Cardiac fibroblast (primary cell): ENCODE results near the gene MRGPRE.

Source experiments
- DNase-seq, 2 donors: peaks; one replicate each; pipeline versions ENCODE4 v3.0.0 to v3.0.0-alpha.2; 2010; ENCODE audit warnings: low read depth in 2 of 2
- H3K4me3 ChIP-seq, 2 donors: replicated peaks in 1 of 2; 1 replicate in 1 of 2; 2 replicates in 1 of 2; pipeline ENCODE4 v1.5.1; 2011; ENCODE audit warnings: low read depth in 2 of 2, low read length in 2 of 2, mild to moderate bottlenecking in 2 of 2, moderate library complexity in 1 of 2
- TF ChIP-seq, protein P1 (sequence below): IDR thresholded peaks from one replicate; pipeline ENCODE4 v1.5.1; 2011; ENCODE audit warnings: low read depth, mild to moderate bottlenecking, low read length, inconsistent platforms

MRGPRE gene

DNA sequence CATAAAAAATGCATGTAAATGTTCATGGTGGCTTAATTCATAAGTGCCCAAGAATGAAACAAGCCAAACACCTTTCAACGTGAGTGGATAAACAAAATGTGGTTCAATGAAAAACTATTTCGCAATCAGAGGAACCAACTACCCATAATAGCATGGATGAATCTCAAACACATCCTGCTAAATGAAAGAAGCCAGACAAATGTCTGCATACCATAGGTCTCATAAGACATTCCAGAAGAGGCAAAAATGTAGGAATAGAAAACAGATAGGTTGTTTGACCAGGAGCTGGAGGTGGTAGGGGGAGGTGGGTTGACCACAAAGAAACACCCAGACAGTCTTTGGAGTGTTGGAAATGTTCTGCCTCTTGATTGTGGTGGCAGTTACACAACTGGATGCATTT is 53.9 kb downstream of the MRGPRE start:
- TF ChIP-seq, protein P1, sequence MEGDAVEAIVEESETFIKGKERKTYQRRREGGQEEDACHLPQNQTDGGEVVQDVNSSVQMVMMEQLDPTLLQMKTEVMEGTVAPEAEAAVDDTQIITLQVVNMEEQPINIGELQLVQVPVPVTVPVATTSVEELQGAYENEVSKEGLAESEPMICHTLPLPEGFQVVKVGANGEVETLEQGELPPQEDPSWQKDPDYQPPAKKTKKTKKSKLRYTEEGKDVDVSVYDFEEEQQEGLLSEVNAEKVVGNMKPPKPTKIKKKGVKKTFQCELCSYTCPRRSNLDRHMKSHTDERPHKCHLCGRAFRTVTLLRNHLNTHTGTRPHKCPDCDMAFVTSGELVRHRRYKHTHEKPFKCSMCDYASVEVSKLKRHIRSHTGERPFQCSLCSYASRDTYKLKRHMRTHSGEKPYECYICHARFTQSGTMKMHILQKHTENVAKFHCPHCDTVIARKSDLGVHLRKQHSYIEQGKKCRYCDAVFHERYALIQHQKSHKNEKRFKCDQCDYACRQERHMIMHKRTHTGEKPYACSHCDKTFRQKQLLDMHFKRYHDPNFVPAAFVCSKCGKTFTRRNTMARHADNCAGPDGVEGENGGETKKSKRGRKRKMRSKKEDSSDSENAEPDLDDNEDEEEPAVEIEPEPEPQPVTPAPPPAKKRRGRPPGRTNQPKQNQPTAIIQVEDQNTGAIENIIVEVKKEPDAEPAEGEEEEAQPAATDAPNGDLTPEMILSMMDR, result no peak
- H3K4me3 ChIP-seq, result no peak overlapping the region
- DNase-seq, result peak; percentile 29 to 59

DNA sequence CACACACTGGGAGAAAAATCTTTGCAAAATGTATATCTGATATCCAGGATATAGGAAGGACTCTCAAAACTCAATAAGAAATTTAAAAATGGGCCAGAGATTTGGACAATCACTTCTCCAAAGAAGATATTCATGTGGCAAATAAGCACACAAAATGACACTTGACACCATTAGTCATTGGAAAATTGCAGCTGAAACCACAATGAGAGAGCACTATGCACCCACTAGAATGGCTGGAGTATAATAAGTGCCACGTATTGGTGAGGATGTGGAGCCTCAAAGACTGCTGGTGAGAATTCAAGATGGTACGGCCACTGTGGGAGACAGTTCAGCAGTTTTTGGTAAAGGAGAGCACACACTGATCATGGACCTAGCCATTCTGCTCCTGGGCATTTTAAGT is 54.3 kb downstream of the MRGPRE start:
- TF ChIP-seq, protein P1, result no peak
- H3K4me3 ChIP-seq, result no peak overlapping the region
- DNase-seq, result peak in 1 of 2 donors; percentile 48
